Breast epithelium (tissue), 3 donors: ENCODE results near the gene AVPI1.

Source experiments
- CTCF ChIP-seq, 3 donors: fragments of 450-650 bp; IDR thresholded peaks; one replicate each; pipeline ENCODE4 v1.5.1; 2016 to 2017; ENCODE audit warnings: antibody characterized with exemption in 3 of 3, mild to moderate bottlenecking in 3 of 3, moderate library complexity in 3 of 3
- POLR2A ChIP-seq: fragments of 450-650 bp; IDR thresholded peaks from one replicate; pipeline ENCODE4 v1.6.1; 2016; ENCODE audit warnings: antibody characterized with exemption, mild to moderate bottlenecking, moderate library complexity
- POLR2AphosphoS5 ChIP-seq, 3 donors: sonication (generic); formaldehyde crosslinking; IDR thresholded peaks; one replicate each; pipeline ENCODE4 v1.6.1; 2017; ENCODE audit warnings: antibody characterized with exemption in 3 of 3

DNA sequence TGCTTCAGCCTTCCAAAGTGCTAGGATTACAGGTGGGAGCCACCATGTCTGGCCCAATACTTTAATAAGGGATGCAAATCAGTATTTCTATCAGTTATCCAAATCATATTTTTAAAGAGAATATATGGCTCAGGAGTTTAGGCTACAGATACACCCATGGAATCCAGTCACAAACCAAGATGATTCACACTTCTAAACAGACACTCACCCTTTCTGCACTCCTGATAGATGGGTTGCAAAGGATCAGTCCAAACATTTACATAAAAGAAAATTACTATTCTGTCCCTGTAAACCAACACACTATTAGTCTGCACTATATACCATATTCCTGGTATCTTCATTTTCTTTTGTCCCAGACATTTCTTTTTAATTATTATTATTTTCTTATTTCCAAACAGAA is 55.9 kb downstream of the AVPI1 start:
- no peak for TF ChIP-seq CTCF (IDR thresholded peaks at IDR 0.05)
- no peak for TF ChIP-seq POLR2AphosphoS5 (IDR thresholded peaks at IDR 0.05)
- no peak for TF ChIP-seq POLR2A
